ENCODE data around the gene CHN2.

- TF ChIP-seq CTCF (IDR thresholded peaks at IDR 0.05) (no peak), POLR2A (IDR thresholded peaks at IDR 0.05) (no peak)
These were observed 1.0 kb upstream of the CHN2 start for GRCh38 chr7:29193316-29194205.

Measured in upper lobe of left lung (tissue), 4 donors.